ENCODE measurements around the gene HES1.

HES1 gene

GRCh38 chr3:194183271-194183670 is 47.3 kb downstream of the HES1 start:
- Histone ChIP-seq H4K20me1 (ENCODE audit: insufficient read depth, low read length) (no peaks in the 10 kb centered on the region), H3K4me3 (ENCODE audit: low read depth in 1 of 2, low read length in 2 of 2) (no peak overlapping the region), H3K79me2 (ENCODE audit: insufficient read depth, low read length) (no peaks in the 10 kb centered on the region), H2AFZ (ENCODE audit: low read depth, low read length) (no peak overlapping the region), H3K36me3 (ENCODE audit: insufficient read depth, low read length) (no peaks in the 10 kb centered on the region), H3K9ac (ENCODE audit: low read depth, low read length) (no peak overlapping the region), H3K4me1 (ENCODE audit: insufficient read depth, low read length) (peaks cover 19% of the 10 kb centered on the region), H3K4me2 (ENCODE audit: insufficient read depth, low read length) (no peak overlapping the region), H3K27ac (ENCODE audit: low read length) (no peak overlapping the region), H3K27me3 (ENCODE audit: insufficient read depth, low read length, poor library complexity) (no peaks in the 10 kb centered on the region), H3K9me3 (ENCODE audit: insufficient read depth, low read length, severe bottlenecking) (no peaks in the 10 kb centered on the region)
- ATAC-seq (ENCODE audit: insufficient read depth, low read depth) (no peak), DNase-seq (no peak)
- TF ChIP-seq EZH2 (IDR thresholded peaks at IDR 0.05; ENCODE audit: borderline replicate concordance, low read depth, low read length, severe bottlenecking): no peak
- no peak for TF ChIP-seq CTCF (IDR thresholded peaks at IDR 0.05; ENCODE audit: borderline replicate concordance, extremely low read depth, low read length, poor library complexity, severe bottlenecking)

GRCh38 chr3:194184265-194184751 is 48.4 kb downstream of the HES1 start:
- no peak for ATAC-seq (ENCODE audit: insufficient read depth, low read depth)
- H3K27me3 ChIP-seq (ENCODE audit: insufficient read depth, low read length, poor library complexity): no peaks in the 10 kb centered on the region
- no peaks in the 10 kb centered on the region for H4K20me1 ChIP-seq (ENCODE audit: insufficient read depth, low read length)
- H3K9ac ChIP-seq (ENCODE audit: low read depth, low read length): no peak overlapping the region
- H3K36me3 ChIP-seq (ENCODE audit: insufficient read depth, low read length): no peaks in the 10 kb centered on the region
- peaks cover 30% of the 10 kb centered on the region for H3K4me1 ChIP-seq (ENCODE audit: insufficient read depth, low read length)
- H3K27ac ChIP-seq (ENCODE audit: low read length): no peak overlapping the region
- H3K4me3 ChIP-seq (ENCODE audit: low read depth in 1 of 2, low read length in 2 of 2): no peak overlapping the region
- DNase-seq: no peak
- no peak overlapping the region for H2AFZ ChIP-seq (ENCODE audit: low read depth, low read length)
- H3K4me2 ChIP-seq (ENCODE audit: insufficient read depth, low read length): no peak overlapping the region
- TF ChIP-seq CTCF (IDR thresholded peaks at IDR 0.05; ENCODE audit: borderline replicate concordance, extremely low read depth, low read length, poor library complexity, severe bottlenecking) (no peak), EZH2 (IDR thresholded peaks at IDR 0.05; ENCODE audit: borderline replicate concordance, low read depth, low read length, severe bottlenecking) (no peak)
- no peaks in the 10 kb centered on the region for H3K79me2 ChIP-seq (ENCODE audit: insufficient read depth, low read length)
- no peaks in the 10 kb centered on the region for H3K9me3 ChIP-seq (ENCODE audit: insufficient read depth, low read length, severe bottlenecking)

- H3K27me3 ChIP-seq (ENCODE audit: insufficient read depth, low read length, poor library complexity): no peaks in the 10 kb centered on the region
- H3K4me2 ChIP-seq (ENCODE audit: insufficient read depth, low read length): no peak overlapping the region
- no peaks in the 10 kb centered on the region for H3K36me3 ChIP-seq (ENCODE audit: insufficient read depth, low read length)
- H3K4me3 ChIP-seq (ENCODE audit: low read depth in 1 of 2, low read length in 2 of 2): no peak overlapping the region
- ATAC-seq (ENCODE audit: insufficient read depth, low read depth): no peak
- no peaks in the 10 kb centered on the region for H3K9me3 ChIP-seq (ENCODE audit: insufficient read depth, low read length, severe bottlenecking)
- no peak overlapping the region for H2AFZ ChIP-seq (ENCODE audit: low read depth, low read length)
- no peak overlapping the region for H3K9ac ChIP-seq (ENCODE audit: low read depth, low read length)
- H4K20me1 ChIP-seq (ENCODE audit: insufficient read depth, low read length): no peaks in the 10 kb centered on the region
- H3K79me2 ChIP-seq (ENCODE audit: insufficient read depth, low read length): no peaks in the 10 kb centered on the region
- TF ChIP-seq CTCF (IDR thresholded peaks at IDR 0.05; ENCODE audit: borderline replicate concordance, extremely low read depth, low read length, poor library complexity, severe bottlenecking) (no peak), EZH2 (IDR thresholded peaks at IDR 0.05; ENCODE audit: borderline replicate concordance, low read depth, low read length, severe bottlenecking) (no peak)
- no peak for DNase-seq
- H3K4me1 ChIP-seq (ENCODE audit: insufficient read depth, low read length): peaks cover 31% of the 10 kb centered on the region
- H3K27ac ChIP-seq (ENCODE audit: low read length): no peak overlapping the region
Measured at GRCh38 chr3:194184801-194185200, 48.9 kb downstream of the HES1 start.

GRCh38 chr3:194185221-194185620 is 49.3 kb downstream of the HES1 start:
- no peaks in the 10 kb centered on the region for H3K27me3 ChIP-seq (ENCODE audit: insufficient read depth, low read length, poor library complexity)
- no peak overlapping the region for H3K9ac ChIP-seq (ENCODE audit: low read depth, low read length)
- peaks cover 31% of the 10 kb centered on the region for H3K4me1 ChIP-seq (ENCODE audit: insufficient read depth, low read length)
- H3K79me2 ChIP-seq (ENCODE audit: insufficient read depth, low read length): no peaks in the 10 kb centered on the region
- no peak overlapping the region for H3K4me2 ChIP-seq (ENCODE audit: insufficient read depth, low read length)
- H3K27ac ChIP-seq (ENCODE audit: low read length): no peak overlapping the region
- no peaks in the 10 kb centered on the region for H4K20me1 ChIP-seq (ENCODE audit: insufficient read depth, low read length)
- H3K36me3 ChIP-seq (ENCODE audit: insufficient read depth, low read length): no peaks in the 10 kb centered on the region
- no peak overlapping the region for H3K4me3 ChIP-seq (ENCODE audit: low read depth in 1 of 2, low read length in 2 of 2)
- DNase-seq (no peak), ATAC-seq (ENCODE audit: insufficient read depth, low read depth) (no peak)
- no peak overlapping the region for H2AFZ ChIP-seq (ENCODE audit: low read depth, low read length)
- no peaks in the 10 kb centered on the region for H3K9me3 ChIP-seq (ENCODE audit: insufficient read depth, low read length, severe bottlenecking)
- TF ChIP-seq CTCF (IDR thresholded peaks at IDR 0.05; ENCODE audit: borderline replicate concordance, extremely low read depth, low read length, poor library complexity, severe bottlenecking): no peak
- TF ChIP-seq EZH2 (IDR thresholded peaks at IDR 0.05; ENCODE audit: borderline replicate concordance, low read depth, low read length, severe bottlenecking): no peak
